SK-N-MC (cell line): Measurements from ENCODE around the gene ZWILCH.
"Not testable (repeated sequence)": the region's sequence is repeated elsewhere in the genome, so short reads cannot be mapped to it uniquely, and the experiment has no call there.

Experiments
- DNase-seq: peaks from one replicate; pipeline ENCODE4 v3.0.0-alpha.2; 2011; ENCODE audit warnings: low read depth, low spot score
- H3K27ac ChIP-seq: fragments of 200-600 bp; sonication (generic); 2 replicates; pipeline ENCODE4 v1.5.1; 2016; ENCODE audit warnings: mixed run types
- H3K36me3 ChIP-seq: fragments of 200-600 bp; sonication (generic); 2 replicates; pipeline ENCODE4 v1.6.1; 2017; ENCODE audit warnings: antibody characterized with exemption, low read length, mixed read lengths; ENCODE audit not compliant: insufficient read depth
- H3K4me3 ChIP-seq: fragments of 200-600 bp; sonication (generic); 2 replicates; pipeline ENCODE4 v1.5.1; 2016
- H3K9ac ChIP-seq: fragments of 200-600 bp; sonication (generic); 2 replicates; pipeline ENCODE4 v1.8.0; 2017; ENCODE audit warnings: mixed run types, mixed read lengths; ENCODE audit not compliant: insufficient read length
- H3K9me3 ChIP-seq: fragments of 200-600 bp; sonication (generic); 2 replicates; pipeline ENCODE4 v1.6.1; 2017; ENCODE audit warnings: low read depth, mild to moderate bottlenecking, antibody characterized with exemption, low read length, moderate library complexity, mixed read lengths
- EZH2 ChIP-seq: fragments of 200-600 bp; sonication (generic); IDR thresholded peaks from one replicate; pipeline ENCODE4 v1.6.1; 2017; ENCODE audit warnings: antibody characterized with exemption
- FOXP2 ChIP-seq: optimal IDR thresholded peaks from 2 replicates; pipeline ENCODE3; 2011; ENCODE audit warnings: mild to moderate bottlenecking, moderate library complexity; ENCODE audit not compliant: insufficient read depth; ENCODE audit errors: extremely low read length, control extremely low read depth
- POLR2AphosphoS5 ChIP-seq: IDR thresholded peaks from 2 replicates; pipeline ENCODE4 v1.6.1; 2012; ENCODE audit warnings: mild to moderate bottlenecking, low read depth, low read length, borderline replicate concordance

The ZWILCH gene

GRCh38 chr15:66581972-66582537 lies 76.9 kb downstream of the ZWILCH start:
- no peaks in the 10 kb centered on the region for H3K9me3 ChIP-seq
- H3K27ac ChIP-seq: no peak overlapping the region
- no peak overlapping the region for H3K4me3 ChIP-seq
- H3K9ac ChIP-seq: no peak overlapping the region
- no peaks in the 10 kb centered on the region for H3K36me3 ChIP-seq
- no peak for DNase-seq
- TF ChIP-seq EZH2 (no peak), FOXP2 (no peak), POLR2AphosphoS5 (no peak)

DNA sequence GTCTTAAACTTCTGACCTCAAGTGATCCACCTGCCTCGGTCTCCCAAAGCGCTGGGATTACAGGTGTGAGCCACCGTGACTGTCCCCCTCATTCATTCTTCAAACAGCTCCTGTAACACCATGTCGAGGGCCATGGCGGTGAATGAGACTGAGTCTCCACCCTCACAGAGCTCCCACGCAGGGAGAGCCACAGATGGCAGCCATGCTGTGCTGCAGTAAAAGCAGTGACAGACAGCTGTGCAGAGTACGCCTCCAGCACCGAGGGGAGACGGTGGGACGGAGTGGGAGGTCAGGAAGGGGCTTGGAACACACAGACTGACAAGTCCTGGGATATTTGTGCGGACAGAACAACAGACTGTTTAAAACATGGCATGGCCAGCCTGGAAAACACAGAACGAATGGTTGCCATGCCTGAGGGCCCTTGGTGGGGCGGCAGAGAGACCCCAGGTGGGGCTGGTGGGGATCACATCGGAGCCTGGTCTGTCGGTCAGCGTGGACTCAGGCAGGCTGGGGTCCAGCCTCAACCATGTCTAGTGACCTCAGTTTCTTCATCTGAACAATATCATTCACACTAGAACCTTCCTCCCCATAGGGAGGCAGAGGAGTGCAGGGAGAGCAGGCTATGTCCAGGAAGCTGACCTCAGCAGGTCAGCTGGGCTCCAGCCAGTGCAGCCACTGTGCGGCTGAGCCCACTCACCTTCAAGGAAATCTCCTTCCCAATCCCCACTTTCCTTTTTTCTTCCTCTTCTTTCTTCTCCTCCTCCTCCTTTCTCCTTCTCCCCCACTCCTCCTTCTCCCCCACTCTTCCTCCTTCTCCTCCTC lies 81.2 kb downstream of the ZWILCH start:
- TF ChIP-seq EZH2 (no peak), FOXP2 (no peak), POLR2AphosphoS5 (no peak)
- no peak overlapping the region for H3K27ac ChIP-seq
- H3K9me3 ChIP-seq: no peaks in the 10 kb centered on the region
- H3K9ac ChIP-seq: no peak overlapping the region
- no peak overlapping the region for H3K4me3 ChIP-seq
- no peak for DNase-seq
- H3K36me3 ChIP-seq: no peaks in the 10 kb centered on the region

DNA sequence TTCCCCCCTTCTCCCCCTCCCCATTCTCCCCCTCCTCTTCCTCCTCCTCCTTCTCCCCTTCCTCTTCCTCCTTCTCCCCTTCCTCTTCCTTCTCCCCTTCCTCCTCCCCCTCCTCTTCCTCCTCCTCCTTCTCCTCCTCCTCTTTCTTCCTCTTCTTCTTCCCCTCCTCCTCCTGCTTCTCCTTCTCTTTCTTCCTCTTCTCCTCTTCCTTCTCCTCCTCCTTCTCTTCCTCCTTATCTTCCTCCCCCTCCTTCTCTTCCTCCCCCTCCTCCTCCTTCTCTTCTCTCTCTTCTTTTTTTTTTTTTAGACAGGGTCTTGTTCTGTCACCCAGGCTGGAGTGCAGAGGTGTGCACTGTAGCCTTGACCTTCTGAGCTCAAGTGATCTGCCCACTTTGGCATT lies 81.9 kb downstream of the ZWILCH start:
- no peak overlapping the region for H3K9ac ChIP-seq
- no peak for DNase-seq
- H3K9me3 ChIP-seq: no peaks in the 10 kb centered on the region
- no peak overlapping the region for H3K4me3 ChIP-seq
- H3K36me3 ChIP-seq: no peaks in the 10 kb centered on the region
- TF ChIP-seq POLR2AphosphoS5 (no peak), FOXP2 (no peak), EZH2 (no peak)
- no peak overlapping the region for H3K27ac ChIP-seq

DNA sequence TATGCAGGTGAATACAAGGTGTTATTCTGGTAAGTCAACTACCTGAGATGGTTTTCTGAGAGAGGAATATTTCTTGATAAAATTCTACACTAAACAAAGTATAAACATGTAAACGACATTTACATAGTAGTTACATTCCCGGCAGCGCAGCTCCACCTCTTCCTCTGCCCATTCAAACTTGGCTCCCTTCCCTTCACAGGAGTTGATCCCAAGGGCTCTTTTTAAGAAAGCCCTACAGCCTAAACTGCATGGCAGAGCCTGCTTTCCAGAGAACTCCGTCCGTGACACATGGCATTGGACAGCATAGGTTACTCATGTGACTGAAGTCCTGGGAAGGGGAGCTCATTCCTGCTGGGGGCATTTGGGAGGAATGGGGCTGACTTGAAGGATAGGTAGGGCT lies 82.6 kb downstream of the ZWILCH start:
- DNase-seq: no peak
- Histone ChIP-seq H3K4me3 (no peak overlapping the region), H3K9me3 (no peaks in the 10 kb centered on the region), H3K9ac (no peak overlapping the region), H3K36me3 (no peaks in the 10 kb centered on the region), H3K27ac (no peak overlapping the region)
- no peak for TF ChIP-seq EZH2
- no peak for TF ChIP-seq POLR2AphosphoS5
- no peak for TF ChIP-seq FOXP2

DNA sequence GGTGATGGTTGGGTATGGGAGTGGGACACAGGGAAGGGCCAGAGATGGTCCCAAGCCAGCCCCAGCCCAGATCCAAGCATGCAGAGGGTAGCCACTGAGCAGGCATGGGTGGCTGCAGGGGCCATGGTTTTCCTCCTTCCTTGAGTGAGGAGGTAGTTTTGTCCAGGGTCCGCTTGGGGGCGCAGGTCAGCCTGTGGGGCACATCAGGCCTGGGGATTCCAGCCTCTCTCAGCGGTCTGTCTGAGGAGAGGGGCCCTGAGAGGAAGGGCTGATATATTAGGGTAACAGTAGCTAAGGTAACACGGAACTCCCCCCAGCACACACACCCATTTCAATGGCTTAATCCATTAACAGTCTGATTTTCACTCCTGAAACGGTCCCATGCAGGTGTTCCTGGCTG lies 83.4 kb downstream of the ZWILCH start:
- no peak for DNase-seq

GRCh38 chr15:66588971-66589370 lies 83.8 kb downstream of the ZWILCH start:
- H3K4me3 ChIP-seq: no peak overlapping the region
- no peak overlapping the region for H3K27ac ChIP-seq
- no peak for DNase-seq
- H3K9ac ChIP-seq: no peak overlapping the region
- TF ChIP-seq EZH2 (no peak), FOXP2 (no peak), POLR2AphosphoS5 (no peak)
- H3K36me3 ChIP-seq: no peaks in the 10 kb centered on the region
- no peaks in the 10 kb centered on the region for H3K9me3 ChIP-seq

More for the DNA sequence above, 83.4 kb downstream of the ZWILCH start:
- no peak for TF ChIP-seq EZH2
- no peak for TF ChIP-seq FOXP2
- no peak for TF ChIP-seq POLR2AphosphoS5
- Histone ChIP-seq H3K36me3 (no peaks in the 10 kb centered on the region), H3K9ac (no peak overlapping the region), H3K4me3 (no peak overlapping the region), H3K27ac (no peak overlapping the region), H3K9me3 (no peaks in the 10 kb centered on the region)

GRCh38 chr15:66589429-66589828 lies 84.3 kb downstream of the ZWILCH start:
- not testable (repeated sequence) for H3K27ac ChIP-seq, DNase-seq, H3K9ac ChIP-seq, H3K4me3 ChIP-seq, H3K9me3 ChIP-seq, H3K36me3 ChIP-seq

DNA sequence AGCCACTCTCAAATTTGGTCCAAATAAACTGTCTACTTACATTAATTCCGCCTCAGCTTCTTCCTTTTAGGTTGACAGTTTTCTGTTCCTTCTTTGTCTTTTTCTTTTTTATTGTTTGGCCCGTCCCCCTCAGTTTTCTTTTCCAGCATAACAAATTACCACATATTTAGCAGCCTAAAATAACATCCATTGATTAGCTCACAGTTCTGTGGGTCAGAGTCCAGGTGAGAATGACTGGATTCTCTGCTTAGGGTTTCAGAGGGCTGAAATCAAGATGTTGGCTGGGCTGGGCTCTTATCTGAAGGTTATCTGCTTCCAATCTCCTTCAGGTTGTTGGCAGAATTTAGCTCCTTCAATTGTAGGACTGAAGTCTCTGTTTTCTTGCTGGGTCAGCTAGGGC lies 85.3 kb downstream of the ZWILCH start:
- TF ChIP-seq EZH2 (no peak), FOXP2 (no peak), POLR2AphosphoS5 (no peak)
- no peaks in the 10 kb centered on the region for H3K9me3 ChIP-seq
- no peak overlapping the region for H3K27ac ChIP-seq
- no peak overlapping the region for H3K4me3 ChIP-seq
- no peak for DNase-seq
- no peak overlapping the region for H3K9ac ChIP-seq
- H3K36me3 ChIP-seq: no peaks in the 10 kb centered on the region

GRCh38 chr15:66591322-66591862 lies 86.3 kb downstream of the ZWILCH start:
- H3K9me3 ChIP-seq: no peaks in the 10 kb centered on the region
- no peak overlapping the region for H3K4me3 ChIP-seq
- TF ChIP-seq FOXP2: no peak
- no peak for TF ChIP-seq POLR2AphosphoS5
- no peak for TF ChIP-seq EZH2
- no peak overlapping the region for H3K27ac ChIP-seq
- DNase-seq: no peak
- no peak overlapping the region for H3K9ac ChIP-seq
- H3K36me3 ChIP-seq: no peaks in the 10 kb centered on the region
